Measurements from ENCODE around the gene DUXB.
A peak's percentile ranks its signal among the peaks of the same experiment; 100 is the strongest.

DNA sequence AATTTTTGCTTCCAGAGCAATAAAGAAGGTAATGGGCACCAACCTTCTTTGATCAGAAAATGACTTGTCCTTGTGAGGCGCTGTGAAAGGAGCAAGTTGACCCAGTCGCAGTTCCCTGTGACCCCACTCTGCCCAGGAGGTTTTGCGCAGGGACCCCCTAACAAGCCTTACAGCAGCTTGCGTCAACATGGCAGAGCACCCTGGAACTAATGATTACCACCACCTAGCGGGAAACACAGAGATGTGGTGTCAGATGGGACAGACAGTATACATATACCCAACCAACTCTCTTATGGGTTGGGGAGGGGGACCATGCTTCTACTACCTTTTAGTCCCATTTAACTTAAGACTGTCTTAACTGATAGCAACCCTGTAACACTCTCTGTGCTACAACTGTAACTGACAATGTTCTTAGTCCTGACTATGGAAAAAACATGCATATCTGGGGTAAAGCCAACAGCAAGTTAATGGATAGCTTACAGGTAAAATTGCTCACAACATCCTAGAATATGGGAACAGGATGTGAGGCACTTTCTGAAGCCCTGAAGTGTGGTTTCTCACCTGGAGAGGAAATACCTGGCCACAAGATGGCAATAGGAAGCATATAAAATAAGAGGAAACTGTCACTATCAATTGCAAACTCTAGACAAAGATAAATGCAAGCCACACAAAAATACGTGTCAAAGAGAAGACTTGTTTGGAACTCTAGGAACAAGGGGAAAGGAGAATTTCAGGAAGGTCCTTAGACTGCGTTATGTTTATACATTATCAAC, 56.8 kb downstream of the DUXB start:
- TF ChIP-seq, protein P1, sequence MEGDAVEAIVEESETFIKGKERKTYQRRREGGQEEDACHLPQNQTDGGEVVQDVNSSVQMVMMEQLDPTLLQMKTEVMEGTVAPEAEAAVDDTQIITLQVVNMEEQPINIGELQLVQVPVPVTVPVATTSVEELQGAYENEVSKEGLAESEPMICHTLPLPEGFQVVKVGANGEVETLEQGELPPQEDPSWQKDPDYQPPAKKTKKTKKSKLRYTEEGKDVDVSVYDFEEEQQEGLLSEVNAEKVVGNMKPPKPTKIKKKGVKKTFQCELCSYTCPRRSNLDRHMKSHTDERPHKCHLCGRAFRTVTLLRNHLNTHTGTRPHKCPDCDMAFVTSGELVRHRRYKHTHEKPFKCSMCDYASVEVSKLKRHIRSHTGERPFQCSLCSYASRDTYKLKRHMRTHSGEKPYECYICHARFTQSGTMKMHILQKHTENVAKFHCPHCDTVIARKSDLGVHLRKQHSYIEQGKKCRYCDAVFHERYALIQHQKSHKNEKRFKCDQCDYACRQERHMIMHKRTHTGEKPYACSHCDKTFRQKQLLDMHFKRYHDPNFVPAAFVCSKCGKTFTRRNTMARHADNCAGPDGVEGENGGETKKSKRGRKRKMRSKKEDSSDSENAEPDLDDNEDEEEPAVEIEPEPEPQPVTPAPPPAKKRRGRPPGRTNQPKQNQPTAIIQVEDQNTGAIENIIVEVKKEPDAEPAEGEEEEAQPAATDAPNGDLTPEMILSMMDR (IDR thresholded peaks at IDR 0.05; ENCODE audit: insufficient read depth, low read length, poor library complexity, severe bottlenecking), result peak; percentile 16
- no peak for TF ChIP-seq EZH2phosphoT487 (conservative IDR thresholded peaks at IDR 0.05; ENCODE audit: low read length)
